ENCODE measurements around the gene SPSB4.

- TF ChIP-seq, protein P1, sequence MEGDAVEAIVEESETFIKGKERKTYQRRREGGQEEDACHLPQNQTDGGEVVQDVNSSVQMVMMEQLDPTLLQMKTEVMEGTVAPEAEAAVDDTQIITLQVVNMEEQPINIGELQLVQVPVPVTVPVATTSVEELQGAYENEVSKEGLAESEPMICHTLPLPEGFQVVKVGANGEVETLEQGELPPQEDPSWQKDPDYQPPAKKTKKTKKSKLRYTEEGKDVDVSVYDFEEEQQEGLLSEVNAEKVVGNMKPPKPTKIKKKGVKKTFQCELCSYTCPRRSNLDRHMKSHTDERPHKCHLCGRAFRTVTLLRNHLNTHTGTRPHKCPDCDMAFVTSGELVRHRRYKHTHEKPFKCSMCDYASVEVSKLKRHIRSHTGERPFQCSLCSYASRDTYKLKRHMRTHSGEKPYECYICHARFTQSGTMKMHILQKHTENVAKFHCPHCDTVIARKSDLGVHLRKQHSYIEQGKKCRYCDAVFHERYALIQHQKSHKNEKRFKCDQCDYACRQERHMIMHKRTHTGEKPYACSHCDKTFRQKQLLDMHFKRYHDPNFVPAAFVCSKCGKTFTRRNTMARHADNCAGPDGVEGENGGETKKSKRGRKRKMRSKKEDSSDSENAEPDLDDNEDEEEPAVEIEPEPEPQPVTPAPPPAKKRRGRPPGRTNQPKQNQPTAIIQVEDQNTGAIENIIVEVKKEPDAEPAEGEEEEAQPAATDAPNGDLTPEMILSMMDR (IDR thresholded peaks at IDR 0.05), result no peak
- TF ChIP-seq POLR2A (IDR thresholded peaks at IDR 0.05), result no peak
- peak in 1 of 2 donors; percentile 28 for TF ChIP-seq POLR2AphosphoS5 (IDR thresholded peaks at IDR 0.05; ENCODE audit: insufficient read depth in 1 of 2, low read depth in 1 of 2)
Observed at GRCh38 chr3:141094790-141095545, 43.8 kb downstream of the SPSB4 start.

Data from vagina (tissue), 2 donors.